Measurements from ENCODE around the gene FBXO27.

FBXO27 gene

DNA sequence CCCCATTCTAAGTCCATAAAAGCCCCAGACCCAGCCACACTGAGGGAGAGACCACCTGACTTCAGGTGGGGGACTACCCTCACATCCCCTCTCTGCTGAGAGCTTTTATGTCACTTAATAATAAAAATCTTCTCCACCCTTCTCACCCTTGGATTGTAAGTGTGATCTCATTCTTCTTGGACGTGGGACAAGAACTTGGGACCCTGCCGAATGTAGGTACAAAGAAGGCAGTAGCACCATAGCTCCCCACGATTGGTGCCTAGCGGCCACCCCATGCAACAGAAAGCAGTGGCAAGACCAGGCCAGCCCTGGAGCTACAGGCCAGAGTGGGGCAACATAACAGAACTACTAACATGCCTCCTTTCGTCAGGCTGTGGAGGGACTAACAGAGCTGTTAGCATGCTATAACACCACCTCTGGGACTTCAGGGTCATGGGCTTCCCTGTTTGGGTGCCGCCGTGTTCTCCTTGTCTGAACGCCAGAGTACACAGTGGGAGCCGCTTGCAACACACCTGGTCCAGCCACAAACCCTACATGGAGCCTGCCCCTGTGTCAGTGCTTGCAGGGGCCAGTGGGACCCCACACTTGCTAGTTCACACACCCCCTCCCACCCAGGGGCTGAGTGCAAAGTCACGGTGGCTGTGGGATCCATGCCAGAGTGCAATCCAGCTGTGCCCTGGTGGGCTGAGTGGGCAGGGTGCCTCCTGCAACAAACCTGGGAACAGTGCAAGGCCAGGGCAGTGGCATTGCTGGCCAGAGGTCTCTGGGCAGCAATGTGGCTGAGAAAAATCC is 51.6 kb downstream of the FBXO27 start:
- FAIRE-seq, result no peak

DNA sequence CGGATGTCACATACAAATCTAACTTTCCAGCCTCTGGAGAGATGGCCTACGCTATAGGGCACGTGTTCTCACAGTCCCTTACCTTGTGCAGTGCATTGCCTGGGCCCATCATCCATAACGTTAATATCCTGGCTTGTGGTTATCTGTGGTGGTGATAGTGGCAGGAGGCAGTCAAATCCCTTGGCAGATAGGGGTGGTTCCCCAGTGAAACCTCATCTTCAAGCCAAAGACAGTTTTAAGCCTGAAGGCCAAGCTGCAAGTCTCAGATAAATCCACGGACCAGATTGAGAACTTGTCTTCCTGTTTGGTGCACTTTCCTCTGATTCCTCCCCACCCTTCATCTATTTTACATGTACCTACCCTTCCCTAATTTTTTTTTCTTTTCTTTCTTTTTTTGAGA is 52.5 kb downstream of the FBXO27 start:
- no peak for FAIRE-seq

DNA sequence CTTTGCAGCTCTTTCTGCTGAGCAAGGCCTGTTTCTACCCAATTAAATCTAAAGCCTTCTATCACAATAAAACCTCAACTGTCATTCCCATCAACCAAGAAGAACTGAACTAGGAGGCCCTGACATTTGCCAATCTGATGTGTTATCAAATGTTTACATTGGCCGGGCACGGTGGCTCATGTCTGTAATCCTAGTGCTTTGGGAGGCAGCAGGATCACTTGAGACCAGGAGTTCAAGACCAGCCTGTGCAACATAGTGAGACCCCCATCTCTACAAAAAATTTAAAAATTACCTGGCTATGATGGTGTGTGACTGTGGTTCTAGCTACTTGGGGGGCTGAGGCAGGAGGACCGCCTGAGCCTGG is 54.0 kb downstream of the FBXO27 start:
- peak; percentile 91 for FAIRE-seq

DNA sequence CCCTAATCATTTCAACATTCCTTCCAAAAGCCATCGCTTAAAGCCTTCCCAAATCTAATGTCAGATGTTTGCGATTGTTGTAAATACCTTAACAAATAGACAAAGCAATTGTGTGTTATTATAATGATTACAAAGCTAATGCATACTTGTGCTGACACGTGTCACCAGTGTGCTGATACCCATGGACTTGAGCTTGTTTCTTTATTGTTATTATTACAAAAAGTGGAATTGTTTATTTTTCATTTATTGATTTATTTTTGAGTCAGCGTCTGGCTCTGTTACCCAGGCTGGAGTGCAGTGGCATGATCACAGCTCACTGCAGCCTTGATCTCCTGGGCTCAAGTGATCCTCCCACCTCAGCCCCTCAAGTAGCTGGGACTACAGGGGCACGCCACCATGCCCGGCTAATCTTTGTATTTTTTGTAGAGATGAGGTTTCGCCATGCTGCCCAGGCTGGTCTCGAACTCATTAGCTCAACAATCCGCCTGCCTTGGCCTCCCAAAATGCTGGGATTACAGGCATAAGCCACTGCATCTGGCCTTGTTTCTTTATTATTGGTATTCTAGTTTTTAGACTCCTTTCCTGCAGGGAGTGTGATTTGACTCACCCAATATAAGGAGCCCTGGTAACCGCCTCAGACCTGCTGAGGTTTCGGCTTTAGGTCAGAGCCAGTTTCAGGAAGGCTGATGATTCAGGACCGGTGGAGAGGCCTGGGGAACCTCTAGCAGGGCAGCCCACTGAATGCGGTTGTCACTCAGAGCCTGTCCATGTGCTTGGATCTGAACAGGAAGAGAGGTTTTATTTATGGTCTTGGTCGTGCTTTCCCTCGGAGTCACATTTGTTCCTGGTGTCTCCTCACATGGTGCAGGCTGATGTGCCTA is 54.7 kb downstream of the FBXO27 start:
- FAIRE-seq, result peak; percentile 53

DNA sequence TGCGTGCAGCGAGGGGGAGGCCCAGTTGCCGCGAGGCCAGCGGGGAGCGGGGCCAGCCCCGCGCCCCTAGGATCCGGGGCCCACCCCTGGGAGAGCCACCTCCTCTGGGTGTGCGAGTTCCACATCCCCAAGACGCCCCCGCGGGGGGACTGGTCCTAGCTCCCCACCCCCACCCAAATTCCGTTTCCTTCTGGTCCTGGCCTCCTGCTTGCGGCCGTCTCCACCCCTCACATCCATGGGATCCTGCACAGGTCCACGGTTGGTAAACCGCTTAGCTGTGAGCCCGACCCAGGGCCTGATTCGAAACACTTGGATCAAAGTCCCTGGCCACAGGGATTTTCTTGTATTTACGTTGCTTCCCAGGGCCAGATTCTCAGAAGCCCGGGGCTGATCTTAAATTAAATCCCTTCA is 56.5 kb downstream of the FBXO27 start:
- FAIRE-seq, result no peak

DNA sequence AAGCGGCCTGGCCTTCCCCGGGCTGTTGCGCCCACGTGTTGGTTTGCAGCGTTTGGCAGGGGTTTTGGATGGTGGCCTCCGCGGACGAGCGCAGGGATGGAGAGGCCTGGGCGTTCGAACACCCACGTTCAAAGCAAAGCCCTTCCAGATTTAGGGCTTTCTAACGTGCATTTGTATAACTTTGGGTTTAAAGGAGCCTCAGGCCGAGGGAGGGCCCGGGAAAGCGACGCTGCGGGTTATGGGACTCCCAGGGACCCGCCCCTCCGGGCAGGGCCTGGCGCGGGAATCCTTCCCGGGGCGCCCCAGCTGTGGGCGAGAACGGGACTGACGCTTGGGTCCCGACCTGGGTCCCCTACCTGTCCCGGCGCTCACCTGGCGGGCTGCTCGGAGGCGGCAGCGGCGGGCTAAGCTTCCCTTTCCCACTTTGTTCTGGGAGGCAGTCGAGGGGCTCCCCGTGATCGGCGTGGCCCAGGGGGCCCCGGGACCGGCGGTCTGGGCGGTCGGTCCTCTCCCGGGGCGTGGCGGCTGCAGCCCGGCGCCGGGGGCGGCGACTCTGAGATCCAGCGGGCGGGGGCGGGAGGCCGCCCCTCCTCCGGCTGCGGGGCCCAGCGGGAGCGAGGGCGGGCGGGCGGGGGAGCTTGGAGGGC is 57.0 kb downstream of the FBXO27 start, which contains the start of gene FBXO17:
Gene FBXO17, minus strand, starts transcription at position 529 of the 647 bp plus-strand sequence. CDS start 25,423 bp downstream, outside the sequence.
- FAIRE-seq, result no peak

DNA sequence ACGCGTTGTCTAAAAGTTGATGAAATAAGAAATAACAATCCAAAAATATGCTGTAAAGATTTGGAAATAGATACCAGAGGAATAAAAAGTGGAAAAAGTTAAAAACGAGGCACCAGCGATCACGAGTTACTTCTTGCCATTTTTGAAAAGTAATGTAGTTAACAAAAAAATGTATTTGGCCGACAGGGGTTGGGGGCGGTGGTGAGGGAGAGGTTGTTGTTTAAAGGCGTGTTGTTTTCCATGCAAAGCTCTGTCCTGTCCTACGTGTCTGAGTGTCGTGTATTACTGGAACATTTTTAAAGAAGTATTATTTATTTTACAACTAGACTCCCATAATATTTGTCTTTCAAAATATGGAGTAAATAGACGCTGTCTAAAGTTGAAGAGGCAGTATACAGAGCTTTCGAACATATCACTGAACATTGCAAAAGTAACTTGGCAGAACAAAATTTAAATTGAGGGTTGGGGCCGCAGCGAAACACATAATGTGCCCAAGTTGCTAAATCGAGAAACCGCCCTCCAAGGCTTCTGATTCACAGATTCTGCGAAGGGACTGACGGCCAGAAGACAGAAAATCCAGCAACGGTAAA is 57.6 kb downstream of the FBXO27 start:
- no peak for FAIRE-seq

Data from islet of Langerhans (tissue), 1 donor.